ENCODE results near the gene MRPL20. TPM values are rescaled to one million over a fixed set of nuclear protein-coding genes. Genes with fewer than 3 reads are reported as not detected.
"Not testable (repeated sequence)": the region's sequence is repeated elsewhere in the genome, so short reads cannot be mapped to it uniquely, and the experiment has no call there.

The MRPL20 gene
- total and polyA plus RNA-seq, 9 of the 15 experiments (the other 6 are each of a cell fraction or from before 2014, with no cell fraction given) = 180 to 671 (median 229) TPM

DNA sequence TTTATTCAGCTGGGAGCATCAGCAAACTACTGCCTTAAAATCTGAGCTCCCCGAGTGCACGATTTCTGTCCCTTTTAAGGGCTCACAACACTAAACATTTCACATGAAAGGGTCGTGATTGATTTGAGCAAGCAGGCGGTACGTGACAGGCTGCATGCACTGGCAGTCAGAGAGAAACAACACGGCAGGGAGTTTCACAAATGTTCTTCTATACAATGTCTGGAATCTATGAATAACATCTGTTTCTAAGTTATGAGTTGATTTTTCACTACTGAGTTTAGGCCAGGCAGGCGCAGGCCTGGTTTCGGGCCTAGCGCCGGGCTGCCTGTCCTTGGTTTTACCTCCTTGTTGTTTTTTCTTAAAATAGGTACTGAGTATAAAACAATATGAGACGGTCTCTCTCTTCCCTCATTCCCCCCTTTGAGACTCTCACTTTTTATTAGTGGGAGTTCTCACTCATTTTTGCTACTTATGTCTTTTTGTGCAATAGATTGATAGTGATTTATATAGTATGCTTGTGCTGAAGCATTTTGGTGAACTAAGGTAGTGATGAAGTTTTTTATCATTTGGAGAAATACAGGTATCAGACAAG lies 5.3 kb upstream of the MRPL20 start:
- POLR2A ChIA-PET = interaction anchor here (1.0 to 1.1 kb wide), 2 partner anchors 9 to 11 kb away, joined by 5 read pairs; partner anchors contain the start of gene ANKRD65
- H3K4me2 ChIP-seq (ENCODE audit: insufficient read depth, low read length); H3K4me3 ChIP-seq; H3K27ac ChIP-seq (ENCODE audit: extremely low read depth, low read depth, low read length); CTCF ChIA-PET (ENCODE audit: low intra/inter-chr PET ratio); H3K9me1 ChIP-seq (ENCODE audit: control insufficient read depth, insufficient read depth, low read length); H3K9ac ChIP-seq (ENCODE audit: insufficient read depth in 1 of 2, low read depth in 2 of 2, low read length in 2 of 2); FAIRE-seq; ATAC-seq; in situ Hi-C loops (cut with MboI); H3K27me3 ChIP-seq (ENCODE audit: control insufficient read depth in 2 of 2, insufficient read depth in 2 of 2, low read length in 2 of 2); H2AFZ ChIP-seq (ENCODE audit: low read depth, low read length); H4K20me1 ChIP-seq (replicated peaks; ENCODE audit: control insufficient read depth, insufficient read depth, low read length); BruUV-seq (replicated peaks); intact Hi-C loops (cut with micrococcal nuclease); DNase-seq (ENCODE audit: extremely low read depth in 1 of 4, low spot score in 3 of 4): not testable (repeated sequence)
- Histone ChIP-seq H3K9me3 (replicated peaks; ENCODE audit: control insufficient read depth, insufficient read depth, low read depth, low read length) (peaks cover 11% of the 10 kb centered on the region), H3K36me3 (ENCODE audit: control insufficient read depth, insufficient read depth, low read length) (peaks cover 16% of the 10 kb centered on the region; the same call in 2 of the 3 replicates), H3K79me2 (ENCODE audit: control insufficient read depth, insufficient read depth, low read length) (peaks cover 22% of the 10 kb centered on the region), H3K4me1 (replicated peaks in 1 of 2; ENCODE audit: control insufficient read depth in 2 of 2, insufficient read depth in 2 of 2, low read length in 2 of 2) (peaks cover 4 to 16% of the 10 kb centered on the region in 2 experiments)
- TF ChIP-seq TRIM24 (IDR thresholded peaks at IDR 0.05) (peak in 1 of 2 experiments; percentile 68; a peak in 1 of 4 replicates), CBX3 (IDR thresholded peaks at IDR 0.05; ENCODE audit: borderline replicate concordance in 1 of 2, low read length in 2 of 2) (peak in 1 of 2 experiments; percentile 96; a peak in 2 of 3 replicates), CBX5 (IDR thresholded peaks at IDR 0.05; ENCODE audit: borderline replicate concordance, low read depth) (peak; percentile 83; the same call in 1 of the 2 replicates), CBX1 (IDR thresholded peaks at IDR 0.05; ENCODE audit: low read depth) (0 out of 2 replicates have a peak, but pooled peaks have one; percentile 40), TRIM28 (IDR thresholded peaks at IDR 0.05) (peak; percentile 97), XRCC3 (IDR thresholded peaks at IDR 0.05) (0 out of 2 replicates have a peak, but pooled peaks have one; percentile 63)
- TF ChIP-seq, protein P1, sequence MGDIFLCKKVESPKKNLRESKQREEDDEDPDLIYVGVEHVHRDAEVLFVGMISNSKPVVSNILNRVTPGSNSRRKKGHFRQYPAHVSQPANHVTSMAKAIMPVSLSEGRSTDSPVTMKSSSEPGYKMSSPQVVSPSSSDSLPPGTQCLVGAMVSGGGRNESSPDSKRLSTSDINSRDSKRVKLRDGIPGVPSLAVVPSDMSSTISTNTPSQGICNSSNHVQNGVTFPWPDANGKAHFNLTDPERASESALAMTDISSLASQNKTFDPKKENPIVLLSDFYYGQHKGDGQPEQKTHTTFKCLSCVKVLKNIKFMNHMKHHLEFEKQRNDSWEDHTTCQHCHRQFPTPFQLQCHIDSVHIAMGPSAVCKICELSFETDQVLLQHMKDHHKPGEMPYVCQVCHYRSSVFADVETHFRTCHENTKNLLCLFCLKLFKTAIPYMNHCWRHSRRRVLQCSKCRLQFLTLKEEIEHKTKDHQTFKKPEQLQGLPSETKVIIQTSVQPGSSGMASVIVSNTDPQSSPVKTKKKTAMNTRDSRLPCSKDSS (IDR thresholded peaks at IDR 0.05; ENCODE audit: low read depth, partially characterized antibody) = peak; percentile 59
- 80% methylated on average over 11 of the region's 11 CpGs for WGBS (ENCODE audit: insufficient coverage, low coverage, missing lambda C conversion rate)
